AG08395 (cell line): ENCODE data around the gene CTDSP2.
"Not testable (repeated sequence)": the region's sequence is repeated elsewhere in the genome, so short reads cannot be mapped to it uniquely, and the experiment has no call there.

Source experiments
- DNase-seq: peaks from one replicate; pipeline ENCODE4 v3.0.0; 2012; ENCODE audit warnings: mixed read lengths, low spot score

The CTDSP2 gene

GRCh38 chr12:57852620-57853500 is 6.3 kb upstream of the CTDSP2 start:
- DNase-seq: no peak

- DNase-seq: no peak
Observed at GRCh38 chr12:57852200-57852599, 5.7 kb upstream of the CTDSP2 start.

- DNase-seq: no peak
Observed at GRCh38 chr12:57851552-57851951, 5.0 kb upstream of the CTDSP2 start.

- no peak for DNase-seq
Observed at GRCh38 chr12:57850854-57851430, 4.4 kb upstream of the CTDSP2 start.

- not testable (repeated sequence) for DNase-seq
Observed at GRCh38 chr12:57849447-57849846, 2.9 kb upstream of the CTDSP2 start.

GRCh38 chr12:57849035-57849434 is 2.5 kb upstream of the CTDSP2 start:
- DNase-seq: no peak

- no peak for DNase-seq
Observed at GRCh38 chr12:57848208-57848607, 1.7 kb upstream of the CTDSP2 start.

GRCh38 chr12:57846285-57846576 is 298 bp downstream of the CTDSP2 start:
- no peak for DNase-seq

- no peak for DNase-seq
Observed at GRCh38 chr12:57845478-57846284, 848 bp downstream of the CTDSP2 start.

GRCh38 chr12:57844709-57845477 is 1.6 kb downstream of the CTDSP2 start:
- peak; percentile 87 for DNase-seq

GRCh38 chr12:57842342-57843294 is 3.9 kb downstream of the CTDSP2 start:
- DNase-seq: no peak

GRCh38 chr12:57841445-57841844 is 5.1 kb downstream of the CTDSP2 start:
- DNase-seq: no peak

GRCh38 chr12:57840726-57841125 is 5.8 kb downstream of the CTDSP2 start:
- no peak for DNase-seq

- DNase-seq: no peak
Observed at GRCh38 chr12:57839996-57840395, 6.5 kb downstream of the CTDSP2 start.

GRCh38 chr12:57838594-57839302 is 7.8 kb downstream of the CTDSP2 start:
- no peak for DNase-seq

GRCh38 chr12:57837864-57838562 is 8.5 kb downstream of the CTDSP2 start:
- DNase-seq: peak; percentile 70

- DNase-seq: peak; percentile 86
Observed at GRCh38 chr12:57836442-57837375, 9.8 kb downstream of the CTDSP2 start.
